GM18505 (cell line): ENCODE data around the gene FRMD4B.
A peak's percentile ranks its signal among the peaks of the same experiment; 100 is the strongest.

ENCODE experiments used
- ATAC-seq: cut with Tn5 transposase; IDR thresholded peaks from one replicate; pipeline ENCODE4 v1.9.1; 2021; ENCODE audit not compliant: unreplicated experiment
- POLR2A ChIP-seq: IDR thresholded peaks from 4 replicates; pipeline ENCODE4 v1.6.1; 2011; ENCODE audit warnings: borderline replicate concordance; ENCODE audit not compliant: insufficient read depth, insufficient read length; ENCODE audit errors: extremely low read depth

FRMD4B gene

GRCh38 chr3:69390771-69391170, 4.9 kb upstream of the FRMD4B start:
- ATAC-seq, result no peak
- no peak for TF ChIP-seq POLR2A

DNA sequence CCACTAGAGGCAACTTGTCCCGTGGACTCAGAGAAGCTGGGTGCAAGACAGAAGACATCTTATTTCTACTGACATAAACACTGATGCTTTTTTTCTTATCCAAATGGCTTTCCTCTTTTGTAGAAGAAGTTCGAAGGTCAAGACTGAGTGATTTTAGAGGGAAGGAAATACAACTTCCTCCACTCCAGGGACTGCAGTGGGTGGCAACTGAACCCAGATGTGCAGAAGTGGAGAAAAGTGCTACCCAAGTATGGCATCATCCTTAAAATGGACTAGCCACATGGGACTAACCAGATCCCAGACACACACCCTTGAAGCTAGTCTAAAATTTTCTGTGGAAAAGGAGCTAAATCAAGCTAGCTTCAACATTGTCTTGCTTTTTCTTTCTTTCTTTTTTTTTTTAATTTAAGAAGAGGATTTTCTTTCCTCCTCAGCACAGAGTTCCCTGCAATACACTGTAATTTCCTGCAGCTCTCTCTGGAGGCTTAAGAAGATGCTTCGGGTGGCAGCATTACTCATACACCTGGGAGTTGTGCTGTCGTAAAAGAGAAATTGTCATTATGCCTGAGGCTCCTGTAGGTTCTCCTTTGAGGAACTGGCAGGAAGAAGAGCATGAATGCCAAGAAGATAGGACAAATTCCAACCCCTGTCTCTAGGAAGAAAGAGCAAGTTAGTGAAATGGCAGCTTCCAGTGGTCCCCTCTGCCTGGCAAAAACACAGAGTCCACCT, 3.8 kb upstream of the FRMD4B start:
- ATAC-seq, result no peak
- no peak for TF ChIP-seq POLR2A

DNA sequence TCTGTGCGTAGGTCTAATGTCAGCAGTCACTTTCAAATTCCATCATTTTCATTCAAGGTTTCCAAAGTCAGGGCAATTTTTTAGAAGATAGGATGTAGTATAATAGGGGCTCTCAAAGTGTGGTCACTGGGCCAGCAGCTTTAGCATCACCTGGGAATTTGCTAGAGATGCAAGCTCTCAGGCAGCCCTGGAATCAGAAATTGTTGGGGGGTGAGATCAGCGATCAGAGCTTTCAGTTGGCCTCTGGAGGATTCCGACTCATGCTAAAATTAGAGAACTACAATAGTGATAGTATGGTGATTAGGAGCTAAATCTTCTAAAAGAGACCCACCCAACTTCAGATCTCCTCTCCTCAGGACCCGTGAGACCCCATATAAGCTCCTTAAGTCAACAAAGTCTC, 2.4 kb upstream of the FRMD4B start:
- no peak for ATAC-seq
- TF ChIP-seq POLR2A, result no peak

GRCh38 chr3:69386556-69387385, 883 bp upstream of the FRMD4B start:
- TF ChIP-seq POLR2A, result no peak
- ATAC-seq, result no peak

DNA sequence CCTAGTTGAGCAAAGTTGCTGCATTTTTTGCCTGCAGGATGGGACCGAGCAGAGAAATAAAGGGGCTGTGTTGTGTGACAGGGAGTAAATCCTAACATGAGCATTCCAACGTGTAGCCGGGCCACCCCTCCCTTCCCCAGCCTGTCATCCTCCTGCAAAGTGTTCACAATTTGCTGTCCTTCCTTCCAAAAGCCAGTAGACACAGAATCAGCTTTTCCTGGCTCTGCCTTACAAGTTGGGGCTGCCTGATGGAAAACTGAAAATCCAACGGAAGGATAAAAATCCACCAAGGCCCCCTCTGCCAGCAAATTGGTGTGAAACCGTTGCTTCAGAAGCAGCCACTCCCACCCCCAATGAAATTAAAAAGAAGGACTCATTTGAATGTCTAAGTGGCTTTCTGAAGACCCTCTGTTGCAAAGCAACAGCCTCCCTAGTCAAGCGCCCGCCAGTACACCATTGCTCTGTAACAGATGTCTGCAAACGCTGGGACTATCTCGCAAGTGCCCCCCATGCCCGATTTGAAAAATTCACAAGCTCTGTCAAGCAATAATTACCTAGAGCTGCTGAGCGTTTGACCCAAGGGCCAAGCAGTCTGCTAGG, 665 bp downstream of the FRMD4B start:
- no peak for ATAC-seq
- no peak for TF ChIP-seq POLR2A

- no peak for ATAC-seq
- TF ChIP-seq POLR2A, result no peak
These were observed 1.6 kb downstream of the FRMD4B start for GRCh38 chr3:69384326-69384725.

GRCh38 chr3:69379661-69380060, 6.2 kb downstream of the FRMD4B start:
- no peak for ATAC-seq
- no peak for TF ChIP-seq POLR2A

GRCh38 chr3:69378112-69378802, 7.6 kb downstream of the FRMD4B start:
- TF ChIP-seq POLR2A, result no peak
- ATAC-seq, result no peak

- no peak for TF ChIP-seq POLR2A
These were observed 8.6 kb downstream of the FRMD4B start for GRCh38 chr3:69377262-69377661.

GRCh38 chr3:69376731-69377130, 9.2 kb downstream of the FRMD4B start:
- ATAC-seq, result no peak
- TF ChIP-seq POLR2A, result no peak

More at GRCh38 chr3:69377262-69377661, 8.6 kb downstream of the FRMD4B start:
- no peak for ATAC-seq

- TF ChIP-seq POLR2A, result no peak
- ATAC-seq, result no peak
These were observed 14.1 kb downstream of the FRMD4B start for GRCh38 chr3:69371816-69372215.

DNA sequence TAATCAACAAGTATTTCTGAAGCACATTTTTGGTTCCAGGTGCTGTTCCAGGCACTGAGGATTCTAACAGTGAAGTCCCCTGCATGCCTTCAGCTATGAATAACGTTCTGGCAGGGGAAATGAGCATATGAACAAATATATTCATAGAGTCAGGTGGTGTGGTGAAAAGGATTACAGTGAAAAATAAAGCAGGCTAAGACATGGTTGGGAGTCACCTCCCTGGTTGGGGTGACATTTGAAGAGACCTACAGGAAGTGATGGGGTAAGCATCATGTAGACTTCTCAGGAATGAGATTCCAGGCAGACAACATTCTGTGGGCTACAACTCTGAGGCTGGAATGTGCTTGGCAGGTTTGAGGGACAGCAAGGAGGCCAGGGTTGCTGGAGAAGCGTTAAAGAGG, 15.0 kb downstream of the FRMD4B start:
- TF ChIP-seq POLR2A, result no peak
- ATAC-seq, result no peak

DNA sequence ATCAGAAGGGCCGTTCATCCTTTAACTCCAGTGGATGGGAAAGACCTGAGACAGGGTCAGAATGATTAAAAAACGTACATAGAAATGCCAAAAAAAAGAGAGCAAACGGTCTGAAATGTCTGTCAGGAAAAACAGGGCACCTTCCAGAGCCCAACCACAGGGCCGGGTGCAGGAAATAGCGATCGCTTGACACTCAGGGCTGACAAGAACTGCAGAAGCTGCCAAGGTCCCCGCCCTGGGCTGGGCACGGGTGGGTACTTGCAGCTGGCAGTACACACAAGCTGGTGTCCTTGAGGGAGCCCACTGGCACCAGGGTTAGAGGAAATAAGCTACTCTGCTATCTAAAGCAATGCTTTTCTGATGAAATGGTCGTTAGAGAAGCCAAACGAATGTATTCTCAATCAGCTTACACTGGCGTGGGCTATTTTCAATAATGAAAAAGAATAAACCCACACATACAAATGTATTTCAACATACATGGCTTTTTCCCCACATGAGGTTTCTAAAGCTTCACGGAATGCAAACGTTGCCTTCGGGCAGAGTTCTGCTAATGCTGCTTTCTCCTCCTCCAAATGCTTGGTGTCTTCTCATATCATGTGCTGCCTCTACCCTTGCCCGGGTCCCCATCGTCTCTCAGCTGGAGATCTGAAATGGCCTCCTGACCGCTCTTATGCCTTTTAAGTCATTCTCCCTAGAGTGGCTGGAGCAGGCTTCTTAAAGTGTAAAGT, 15.6 kb downstream of the FRMD4B start:
- no peak for ATAC-seq
- TF ChIP-seq POLR2A, result no peak

- ATAC-seq, result peak; percentile 99
- no peak for TF ChIP-seq POLR2A
These were observed 17.7 kb downstream of the FRMD4B start for GRCh38 chr3:69368129-69368741.
